GM23248 (cell line): Measurements from ENCODE around the gene KCNJ9. TPM values are rescaled to one million over a fixed set of nuclear protein-coding genes. Genes with fewer than 3 reads are reported as not detected.

Experiments used
- DNase-seq: peaks from one replicate; pipeline ENCODE4 v3.0.0-alpha.2; 2015
- H2AFZ ChIP-seq: fragments of 200-600 bp; sonication (generic); 2 replicates; pipeline ENCODE4 v1.6.1; 2016; ENCODE audit warnings: antibody characterized with exemption
- H3F3A ChIP-seq: fragments of 200-600 bp; sonication (generic); 2 replicates; pipeline ENCODE4 v1.6.1; 2016; ENCODE audit warnings: mild to moderate bottlenecking, antibody characterized with exemption, mixed run types; ENCODE audit not compliant: insufficient read depth
- H3K27ac ChIP-seq: fragments of 200-600 bp; sonication (generic); 2 replicates; pipeline ENCODE4 v1.5.1; 2016; ENCODE audit warnings: mild to moderate bottlenecking
- H3K27me3 ChIP-seq: fragments of 200-600 bp; sonication (generic); replicated peaks from 2 replicates; pipeline ENCODE4 v1.6.1; 2016; ENCODE audit warnings: mild to moderate bottlenecking; ENCODE audit not compliant: insufficient read depth
- H3K36me3 ChIP-seq: fragments of 200-600 bp; sonication (generic); 2 replicates; pipeline ENCODE4 v1.6.1; 2016; ENCODE audit warnings: low read depth, mild to moderate bottlenecking
- H3K4me1 ChIP-seq: fragments of 200-600 bp; sonication (generic); 2 replicates; pipeline ENCODE4 v1.6.1; 2016; ENCODE audit warnings: mild to moderate bottlenecking; ENCODE audit not compliant: insufficient read depth
- H3K4me2 ChIP-seq: fragments of 200-600 bp; sonication (generic); one replicate; pipeline ENCODE4 v1.6.1; 2016; ENCODE audit warnings: mild to moderate bottlenecking; ENCODE audit not compliant: unreplicated experiment
- H3K4me3 ChIP-seq: fragments of 200-600 bp; sonication (generic); 2 replicates; pipeline ENCODE4 v1.5.1; 2016; ENCODE audit warnings: mild to moderate bottlenecking
- H3K79me2 ChIP-seq: fragments of 200-600 bp; sonication (generic); 2 replicates; pipeline ENCODE4 v1.6.1; 2016; ENCODE audit warnings: mild to moderate bottlenecking; ENCODE audit not compliant: insufficient read depth
- H3K9ac ChIP-seq: fragments of 200-600 bp; sonication (generic); 2 replicates; pipeline ENCODE4 v1.6.1; 2016; ENCODE audit warnings: mild to moderate bottlenecking
- H3K9me2 ChIP-seq: fragments of 200-600 bp; sonication (generic); 2 replicates; pipeline ENCODE4 v1.6.1; 2016; ENCODE audit warnings: mixed run types, mild to moderate bottlenecking, moderate library complexity; ENCODE audit not compliant: insufficient read depth
- H3K9me3 ChIP-seq: fragments of 200-600 bp; sonication (generic); one replicate; pipeline ENCODE4 v1.6.1; 2017; ENCODE audit warnings: low read depth
- H4K20me1 ChIP-seq: fragments of 200-600 bp; sonication (generic); 2 replicates; pipeline ENCODE4 v1.6.0; 2016; ENCODE audit not compliant: insufficient read depth
- EZH2 ChIP-seq: fragments of 200-600 bp; sonication (generic); IDR thresholded peaks from 2 replicates; pipeline ENCODE4 v1.6.1; 2018; ENCODE audit warnings: antibody characterized with exemption, mild to moderate bottlenecking; ENCODE audit not compliant: insufficient read depth, poor library complexity, severe bottlenecking
- EZH2phosphoT487 ChIP-seq: fragments of 200-600 bp; sonication (generic); IDR thresholded peaks from 2 replicates; pipeline ENCODE4 v1.6.1; 2018; ENCODE audit warnings: antibody characterized with exemption, moderate library complexity, mild to moderate bottlenecking, low read depth; ENCODE audit not compliant: insufficient read depth
- WGBS, 2 experiments: methylation state at CpG; one replicate each; pipeline ENCODE4 v1.1.6; 2015 to 2017; ENCODE audit warnings: low lambda C conversion rate in 2 of 2, low coverage in 1 of 2; ENCODE audit errors: missing lambda C conversion rate in 2 of 2; 5-methylcytosine and 5-hydroxymethylcytosine counted together
- in situ Hi-C: fragments of 300-500 bp; cut with MboI; formaldehyde crosslinking; loops from 2 replicates; pipeline ENCODE4 v1.15.0; 2020
- polyA plus RNA-seq: library from polyadenylated mRNA; unstranded; fragments of >200 nt; fragmentation: Nextera tagmentation; extraction: Ambion mirVana; gene quantifications from 2 replicates; pipeline ENCODE4 v1.2.1, GENCODE V29; 2016
- total RNA-seq: library from RNA; depleted of rRNA; stranded (reverse); fragments of >200 nt; shearing (Covaris generic); gene quantifications from 2 replicates; pipeline ENCODE4 v1.2.3, GENCODE V29; 2014

The KCNJ9 gene
- total and polyA plus RNA-seq, 2 experiments from 2014 or later: not detected

- H3K4me3 ChIP-seq: no peak overlapping the region
- no peak overlapping the region for H3K27ac ChIP-seq
- no peaks in the 10 kb centered on the region for H3K79me2 ChIP-seq
- peaks cover 28% of the 10 kb centered on the region for H3K27me3 ChIP-seq
- no peaks in the 10 kb centered on the region for H3F3A ChIP-seq
- TF ChIP-seq EZH2phosphoT487 (no peak), EZH2 (no peak)
- WGBS, 2 experiments: 60 to 65% methylated on average over 4 to 6 of the region's 6 CpGs
- H3K9me2 ChIP-seq: no peaks in the 10 kb centered on the region
- no peaks in the 10 kb centered on the region for H3K9me3 ChIP-seq
- H3K4me1 ChIP-seq: no peaks in the 10 kb centered on the region
- H3K36me3 ChIP-seq: no peaks in the 10 kb centered on the region
- no peaks in the 10 kb centered on the region for H4K20me1 ChIP-seq
- H2AFZ ChIP-seq: no peak overlapping the region
- no peak overlapping the region for H3K4me2 ChIP-seq
- H3K9ac ChIP-seq: no peak overlapping the region
- in situ Hi-C loops: no loop called here
- DNase-seq: no peak
These were observed 19.2 kb upstream of the KCNJ9 start for GRCh38 chr1:160062230-160062532.

- Histone ChIP-seq H3K9ac (no peak overlapping the region), H3K36me3 (no peaks in the 10 kb centered on the region), H3K27me3 (peaks cover 23% of the 10 kb centered on the region), H3K4me1 (no peaks in the 10 kb centered on the region), H3K9me3 (no peaks in the 10 kb centered on the region), H3F3A (no peaks in the 10 kb centered on the region), H3K4me2 (no peak overlapping the region), H2AFZ (no peak overlapping the region), H3K9me2 (no peaks in the 10 kb centered on the region), H3K27ac (no peak overlapping the region), H4K20me1 (no peaks in the 10 kb centered on the region), H3K4me3 (no peak overlapping the region), H3K79me2 (no peaks in the 10 kb centered on the region)
- 68 to 71% methylated on average over 5 of the region's 5 CpGs for WGBS, 2 experiments
- TF ChIP-seq EZH2: no peak
- no peak for TF ChIP-seq EZH2phosphoT487
- in situ Hi-C loops: no loop called here
- DNase-seq: no peak
These were observed 18.2 kb upstream of the KCNJ9 start for GRCh38 chr1:160063176-160063575.

- no peak overlapping the region for H2AFZ ChIP-seq
- no peaks in the 10 kb centered on the region for H4K20me1 ChIP-seq
- H3K36me3 ChIP-seq: no peaks in the 10 kb centered on the region
- TF ChIP-seq EZH2 (no peak), EZH2phosphoT487 (no peak)
- no peak overlapping the region for H3K27ac ChIP-seq
- peak; percentile 20 for DNase-seq
- H3K4me2 ChIP-seq: no peak overlapping the region
- no peaks in the 10 kb centered on the region for H3K4me1 ChIP-seq
- in situ Hi-C loops: no loop called here
- H3K9ac ChIP-seq: no peak overlapping the region
- H3K27me3 ChIP-seq: peaks cover 22% of the 10 kb centered on the region; the same call in 1 of the 2 replicates
- 40 to 41% methylated on average over 3 of the region's 3 CpGs for WGBS, 2 experiments
- no peaks in the 10 kb centered on the region for H3K9me3 ChIP-seq
- H3F3A ChIP-seq: no peaks in the 10 kb centered on the region
- no peaks in the 10 kb centered on the region for H3K79me2 ChIP-seq
- no peak overlapping the region for H3K4me3 ChIP-seq
- no peaks in the 10 kb centered on the region for H3K9me2 ChIP-seq
These were observed 17.2 kb upstream of the KCNJ9 start for GRCh38 chr1:160064164-160064563.

GRCh38 chr1:160064746-160065145, 16.6 kb upstream of the KCNJ9 start:
- Histone ChIP-seq H3K27me3 (peaks cover 22% of the 10 kb centered on the region; the same call in 1 of the 2 replicates), H3K4me2 (no peak overlapping the region), H4K20me1 (no peaks in the 10 kb centered on the region), H3K27ac (no peak overlapping the region), H3K36me3 (no peaks in the 10 kb centered on the region), H3K4me1 (no peaks in the 10 kb centered on the region), H3K9me2 (no peaks in the 10 kb centered on the region), H3F3A (no peaks in the 10 kb centered on the region), H3K79me2 (no peaks in the 10 kb centered on the region), H2AFZ (no peak overlapping the region), H3K9ac (no peak overlapping the region), H3K4me3 (no peak overlapping the region), H3K9me3 (no peaks in the 10 kb centered on the region)
- in situ Hi-C loops: no loop called here
- TF ChIP-seq EZH2phosphoT487: no peak
- no peak for TF ChIP-seq EZH2
- WGBS, 2 experiments: 53 to 55% methylated on average over 3 of the region's 3 CpGs
- no peak for DNase-seq
